GM20431 (cell line): ENCODE results near the gene TMEM163.

Experiments
- in situ Hi-C: fragments of 300-500 bp; cut with MseI, MboI; formaldehyde crosslinking; loops from one replicate; pipeline ENCODE4 v1.15.0; 2020; ENCODE audit warnings: low sequenced_read_pairs; ENCODE audit not compliant: unreplicated experiment

Gene TMEM163

GRCh38 chr2:134466141-134466540 is 252.7 kb downstream of the TMEM163 start:
- in situ Hi-C loops = loop anchor here (10.0 kb wide), 1 partner anchor 429 kb away; no protein-coding TSS in a partner anchor

GRCh38 chr2:134465228-134466105 is 253.3 kb downstream of the TMEM163 start:
- in situ Hi-C loops = loop anchor here (10.0 kb wide), 1 partner anchor 429 kb away; no protein-coding TSS in a partner anchor

GRCh38 chr2:134463699-134464022 is 255.1 kb downstream of the TMEM163 start:
- in situ Hi-C loops = loop anchor here (10.0 kb wide), 1 partner anchor 431 kb away; no protein-coding TSS in a partner anchor

- in situ Hi-C loops = loop anchor here (10.0 kb wide), 1 partner anchor 432 kb away; no protein-coding TSS in a partner anchor
Observed at GRCh38 chr2:134462791-134463698, 255.8 kb downstream of the TMEM163 start.

- in situ Hi-C loops = loop anchor here (10.0 kb wide), 1 partner anchor 433 kb away; no protein-coding TSS in a partner anchor
Observed at GRCh38 chr2:134462275-134462674, 256.5 kb downstream of the TMEM163 start.

GRCh38 chr2:134461511-134461910 is 257.3 kb downstream of the TMEM163 start:
- in situ Hi-C loops = loop anchor here (10.0 kb wide), 1 partner anchor 433 kb away; no protein-coding TSS in a partner anchor

- in situ Hi-C loops = loop anchor here (10.0 kb wide), 1 partner anchor 434 kb away; no protein-coding TSS in a partner anchor
Observed at GRCh38 chr2:134460583-134460998, 258.2 kb downstream of the TMEM163 start.

- in situ Hi-C loops = loop anchor here (10.0 kb wide), 1 partner anchor 435 kb away; no protein-coding TSS in a partner anchor
Observed at GRCh38 chr2:134459706-134460406, 258.9 kb downstream of the TMEM163 start.

GRCh38 chr2:134458950-134459349 is 259.9 kb downstream of the TMEM163 start:
- in situ Hi-C loops = no loop called here

- in situ Hi-C loops = no loop called here
Observed at GRCh38 chr2:134458473-134458853, 260.3 kb downstream of the TMEM163 start.

GRCh38 chr2:134457765-134458472 is 260.9 kb downstream of the TMEM163 start:
- in situ Hi-C loops = no loop called here

GRCh38 chr2:134457353-134457752 is 261.4 kb downstream of the TMEM163 start:
- in situ Hi-C loops = no loop called here

GRCh38 chr2:134455426-134455825 is 263.4 kb downstream of the TMEM163 start:
- in situ Hi-C loops = no loop called here

- in situ Hi-C loops = no loop called here
Observed at GRCh38 chr2:134454931-134455330, 263.9 kb downstream of the TMEM163 start.

GRCh38 chr2:134454426-134454825 is 264.4 kb downstream of the TMEM163 start:
- in situ Hi-C loops = no loop called here

GRCh38 chr2:134453973-134454372 is 264.8 kb downstream of the TMEM163 start:
- in situ Hi-C loops = no loop called here

GRCh38 chr2:134453476-134453875 is 265.3 kb downstream of the TMEM163 start:
- in situ Hi-C loops = no loop called here

- in situ Hi-C loops = no loop called here
Observed at GRCh38 chr2:134452042-134452733, 266.6 kb downstream of the TMEM163 start.

GRCh38 chr2:134451347-134451630 is 267.5 kb downstream of the TMEM163 start:
- in situ Hi-C loops = no loop called here
